ENCODE measurements around the gene CDK16.

The CDK16 gene

GRCh38 chrX:47184486-47184885, 34.0 kb upstream of the CDK16 start:
- no peaks in the 10 kb centered on the region for H3K79me2 ChIP-seq
- H2AFZ ChIP-seq: no peak overlapping the region
- no peak overlapping the region for H3K4me3 ChIP-seq (ENCODE audit: low read depth, low read length)
- H3K4me1 ChIP-seq: peaks cover 2% of the 10 kb centered on the region
- H3K27ac ChIP-seq: no peak overlapping the region
- H3K27me3 ChIP-seq (ENCODE audit: control insufficient read depth, insufficient read depth, low read length): no peaks in the 10 kb centered on the region
- no peak overlapping the region for H3K4me2 ChIP-seq (ENCODE audit: low read length)
- no peak overlapping the region for H3K9ac ChIP-seq
- H3K9me3 ChIP-seq (ENCODE audit: control insufficient read depth, low read length): no peaks in the 10 kb centered on the region
- TF ChIP-seq CTCF (IDR thresholded peaks at IDR 0.05): no peak
- no peaks in the 10 kb centered on the region for H3K36me3 ChIP-seq (ENCODE audit: control insufficient read depth, insufficient read depth, low read length)

- Histone ChIP-seq H2AFZ (no peak overlapping the region), H3K9ac (no peak overlapping the region), H3K27me3 (ENCODE audit: control insufficient read depth, insufficient read depth, low read length) (no peaks in the 10 kb centered on the region), H3K4me1 (peaks cover 2% of the 10 kb centered on the region), H3K4me2 (ENCODE audit: low read length) (no peak overlapping the region), H3K4me3 (ENCODE audit: low read depth, low read length) (no peak overlapping the region), H3K36me3 (ENCODE audit: control insufficient read depth, insufficient read depth, low read length) (no peaks in the 10 kb centered on the region), H3K9me3 (ENCODE audit: control insufficient read depth, low read length) (no peaks in the 10 kb centered on the region), H3K27ac (no peak overlapping the region), H3K79me2 (no peaks in the 10 kb centered on the region)
- TF ChIP-seq CTCF (IDR thresholded peaks at IDR 0.05): no peak
Observed at GRCh38 chrX:47185241-47185640, 33.2 kb upstream of the CDK16 start.

GRCh38 chrX:47186096-47186740, 32.3 kb upstream of the CDK16 start:
- H3K4me2 ChIP-seq (ENCODE audit: low read length): no peak overlapping the region
- H3K4me3 ChIP-seq (ENCODE audit: low read depth, low read length): no peak overlapping the region
- no peak overlapping the region for H2AFZ ChIP-seq
- H3K36me3 ChIP-seq (ENCODE audit: control insufficient read depth, insufficient read depth, low read length): no peaks in the 10 kb centered on the region
- no peak overlapping the region for H3K27ac ChIP-seq
- no peaks in the 10 kb centered on the region for H3K79me2 ChIP-seq
- no peaks in the 10 kb centered on the region for H3K9me3 ChIP-seq (ENCODE audit: control insufficient read depth, low read length)
- no peak for TF ChIP-seq CTCF (IDR thresholded peaks at IDR 0.05)
- no peaks in the 10 kb centered on the region for H3K27me3 ChIP-seq (ENCODE audit: control insufficient read depth, insufficient read depth, low read length)
- H3K9ac ChIP-seq: no peak overlapping the region
- H3K4me1 ChIP-seq: peaks cover 2% of the 10 kb centered on the region

- H3K4me3 ChIP-seq (ENCODE audit: low read depth, low read length): no peak overlapping the region
- no peak overlapping the region for H3K27ac ChIP-seq
- H3K27me3 ChIP-seq (ENCODE audit: control insufficient read depth, insufficient read depth, low read length): no peaks in the 10 kb centered on the region
- no peaks in the 10 kb centered on the region for H3K9me3 ChIP-seq (ENCODE audit: control insufficient read depth, low read length)
- H3K9ac ChIP-seq: no peak overlapping the region
- no peak overlapping the region for H2AFZ ChIP-seq
- no peak overlapping the region for H3K4me2 ChIP-seq (ENCODE audit: low read length)
- TF ChIP-seq CTCF (IDR thresholded peaks at IDR 0.05): no peak
- H3K4me1 ChIP-seq: peaks cover 2% of the 10 kb centered on the region
- H3K79me2 ChIP-seq: no peaks in the 10 kb centered on the region
- no peaks in the 10 kb centered on the region for H3K36me3 ChIP-seq (ENCODE audit: control insufficient read depth, insufficient read depth, low read length)
Observed at GRCh38 chrX:47187106-47187677, 31.3 kb upstream of the CDK16 start.

- Histone ChIP-seq H3K4me3 (ENCODE audit: low read depth, low read length) (no peak overlapping the region), H3K36me3 (ENCODE audit: control insufficient read depth, insufficient read depth, low read length) (no peaks in the 10 kb centered on the region), H3K79me2 (peaks cover 10% of the 10 kb centered on the region), H3K9ac (no peak overlapping the region), H3K4me2 (ENCODE audit: low read length) (no peak overlapping the region), H3K9me3 (ENCODE audit: control insufficient read depth, low read length) (no peaks in the 10 kb centered on the region), H3K27me3 (ENCODE audit: control insufficient read depth, insufficient read depth, low read length) (no peaks in the 10 kb centered on the region), H3K27ac (no peak overlapping the region), H2AFZ (no peak overlapping the region), H3K4me1 (peaks cover 2% of the 10 kb centered on the region)
- TF ChIP-seq CTCF (IDR thresholded peaks at IDR 0.05): no peak
Observed at GRCh38 chrX:47189906-47190305, 28.6 kb upstream of the CDK16 start.
